Brain microvascular endothelial cell (primary cell): ENCODE measurements around the gene ADRA1B.

Experiments used
- DNase-seq: peaks from one replicate; pipeline ENCODE4 v3.0.0-alpha.2; 2020
- H3K27ac ChIP-seq: fragments of 250-450 bp; sonication (Bioruptor Pico); 2 replicates; pipeline ENCODE4 v1.5.1; 2020; ENCODE audit warnings: mild to moderate bottlenecking, moderate library complexity
- H3K27me3 ChIP-seq: fragments of 250-450 bp; sonication (Bioruptor Pico); replicated peaks from 2 replicates; pipeline ENCODE4 v1.5.1; 2020; ENCODE audit warnings: mild to moderate bottlenecking
- H3K36me3 ChIP-seq: fragments of 250-450 bp; sonication (Bioruptor Pico); replicated peaks from 2 replicates; pipeline ENCODE4 v1.5.1; 2020; ENCODE audit warnings: mild to moderate bottlenecking
- H3K4me3 ChIP-seq: 2 replicates; pipeline ENCODE4 v1.5.1; 2011; ENCODE audit warnings: low read depth, mild to moderate bottlenecking, control low read depth, low read length, moderate library complexity
- CTCF ChIP-seq: IDR thresholded peaks from 2 replicates; pipeline ENCODE4 v1.5.1; 2011; ENCODE audit warnings: low read depth, mild to moderate bottlenecking, moderate library complexity, low read length, control low read depth, inconsistent platforms; ENCODE audit errors: missing control alignments
- in situ Hi-C: cut with HindIII; loops from 2 replicates; pipeline ENCODE4 v1.10.0; 2017; ENCODE audit warnings: low sequenced_read_pairs, low pct_ligation_motif_present

Gene ADRA1B

GRCh38 chr5:159917994-159918393 lies 1.7 kb downstream of the ADRA1B start:
- no peak for DNase-seq
- TF ChIP-seq CTCF: no peak
- in situ Hi-C loops: no loop called here
- Histone ChIP-seq H3K4me3 (no peak overlapping the region), H3K27ac (no peak overlapping the region), H3K27me3 (no peaks in the 10 kb centered on the region), H3K36me3 (no peaks in the 10 kb centered on the region)

- no peak for DNase-seq
- in situ Hi-C loops: no loop called here
- no peak for TF ChIP-seq CTCF
- no peak overlapping the region for H3K27ac ChIP-seq
- H3K4me3 ChIP-seq: no peak overlapping the region
- H3K36me3 ChIP-seq: no peaks in the 10 kb centered on the region
- H3K27me3 ChIP-seq: no peaks in the 10 kb centered on the region
Observed at GRCh38 chr5:159921721-159922120, 5.4 kb downstream of the ADRA1B start.

GRCh38 chr5:159923008-159923407 lies 6.7 kb downstream of the ADRA1B start:
- Histone ChIP-seq H3K4me3 (no peak overlapping the region), H3K27me3 (no peaks in the 10 kb centered on the region), H3K27ac (no peak overlapping the region), H3K36me3 (no peaks in the 10 kb centered on the region)
- TF ChIP-seq CTCF: no peak
- in situ Hi-C loops: no loop called here
- no peak for DNase-seq

GRCh38 chr5:159928122-159928909 lies 12.0 kb downstream of the ADRA1B start:
- H3K27ac ChIP-seq: no peak overlapping the region
- peak; percentile 79 for DNase-seq
- no peak for TF ChIP-seq CTCF
- H3K4me3 ChIP-seq: no peak overlapping the region
- in situ Hi-C loops: no loop called here
- no peaks in the 10 kb centered on the region for H3K36me3 ChIP-seq
- no peaks in the 10 kb centered on the region for H3K27me3 ChIP-seq

- Histone ChIP-seq H3K27me3 (no peaks in the 10 kb centered on the region), H3K36me3 (no peaks in the 10 kb centered on the region), H3K4me3 (no peak overlapping the region), H3K27ac (no peak overlapping the region)
- no peak for DNase-seq
- in situ Hi-C loops: no loop called here
- TF ChIP-seq CTCF: no peak
Observed at GRCh38 chr5:159929176-159929575, 12.9 kb downstream of the ADRA1B start.
